PFSK-1 (cell line): ENCODE results near the gene ABCC8.

Source experiments
- POLR2AphosphoS5 ChIP-seq: IDR thresholded peaks from 2 replicates; pipeline ENCODE4 v1.6.1; 2012; ENCODE audit warnings: low read depth, mild to moderate bottlenecking, control low read depth, low read length, moderate library complexity
- SIN3A ChIP-seq: IDR thresholded peaks from 2 replicates; pipeline ENCODE4 v1.6.1; 2012; ENCODE audit warnings: mild to moderate bottlenecking, low read length, moderate library complexity, borderline replicate concordance; ENCODE audit not compliant: insufficient read depth

DNA sequence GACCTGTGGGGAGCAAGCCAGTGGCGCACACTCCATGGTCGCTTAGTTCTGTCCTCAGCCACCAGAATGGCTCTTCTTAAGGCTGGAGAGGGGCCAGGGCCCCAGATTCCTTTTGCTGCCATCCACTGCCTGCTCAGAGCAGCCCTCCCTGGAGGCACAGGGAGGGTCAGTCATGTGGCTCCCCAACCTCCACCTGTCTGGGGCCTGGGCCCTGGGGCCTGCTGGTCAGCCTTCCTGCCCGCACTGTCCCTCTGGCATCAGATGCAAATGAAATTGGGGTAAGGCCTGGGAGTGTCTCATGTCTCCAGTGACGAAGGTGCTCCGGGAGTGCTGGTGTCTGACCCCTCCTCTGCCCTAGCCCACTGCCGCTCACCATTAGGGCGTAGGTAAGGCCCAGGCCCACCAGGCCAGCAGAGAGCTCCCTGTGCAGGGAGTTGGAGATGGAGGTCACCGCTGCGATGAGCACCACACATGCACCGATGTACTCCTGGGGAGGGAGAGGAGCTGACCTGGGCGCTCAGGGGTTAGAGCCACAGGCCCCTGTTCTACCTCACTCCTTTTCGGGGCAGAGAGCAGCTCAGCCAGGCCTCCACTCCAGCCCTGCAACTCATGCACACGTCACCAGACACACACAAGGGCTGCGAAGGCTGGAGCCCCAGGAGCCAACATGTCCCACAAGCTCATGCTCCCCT, 79.2 kb downstream of the ABCC8 start:
- TF ChIP-seq SIN3A (no peak), POLR2AphosphoS5 (no peak)
